Neural crest cell (in vitro differentiated cells): ENCODE results near the gene TOGARAM1. TPM values are rescaled to one million over a fixed set of nuclear protein-coding genes. Genes with fewer than 3 reads are reported as not detected.
A peak's percentile ranks its signal among the peaks of the same experiment; 100 is the strongest.

Experiments used
- DNase-seq: peaks from one replicate; pipeline ENCODE4 v3.0.0; 2021; ENCODE audit warnings: low read depth, mixed read lengths, low spot score
- H3K27ac Mint-ChIP-seq: one replicate; pipeline ENCODE4 v1.8.0; 2021; ENCODE audit warnings: mild to moderate bottlenecking, mixed read lengths; ENCODE audit not compliant: unreplicated experiment
- H3K27me3 Mint-ChIP-seq: 2 replicates; pipeline ENCODE4 v1.8.0; 2021; ENCODE audit warnings: low read depth, mild to moderate bottlenecking, mixed read lengths
- H3K36me3 Mint-ChIP-seq: 2 replicates; pipeline ENCODE4 v1.8.0; 2021; ENCODE audit warnings: low read depth, mild to moderate bottlenecking, mixed read lengths
- H3K4me1 Mint-ChIP-seq: 2 replicates; pipeline ENCODE4 v1.8.0; 2021; ENCODE audit warnings: mixed read lengths
- H3K4me3 Mint-ChIP-seq: one replicate; pipeline ENCODE4 v1.8.0; 2021; ENCODE audit warnings: mild to moderate bottlenecking, mixed read lengths
- H3K9me3 Mint-ChIP-seq: 2 replicates; pipeline ENCODE4 v1.8.0; 2021; ENCODE audit warnings: mixed read lengths
- total RNA-seq: library from RNA; stranded (reverse); gene quantifications from 2 replicates; pipeline ENCODE4 v1.2.1, GENCODE V29; 2021
- TF ChIP-seq, protein P1 (sequence below): fragments of 200-600 bp; sonication (generic); conservative IDR thresholded peaks from 2 replicates; pipeline ENCODE4 v1.5.0; 2021; ENCODE audit warnings: antibody characterized with exemption, mild to moderate bottlenecking

Gene TOGARAM1
- total RNA-seq, 1 donor from 2014 or later, result 15.7 TPM

DNA sequence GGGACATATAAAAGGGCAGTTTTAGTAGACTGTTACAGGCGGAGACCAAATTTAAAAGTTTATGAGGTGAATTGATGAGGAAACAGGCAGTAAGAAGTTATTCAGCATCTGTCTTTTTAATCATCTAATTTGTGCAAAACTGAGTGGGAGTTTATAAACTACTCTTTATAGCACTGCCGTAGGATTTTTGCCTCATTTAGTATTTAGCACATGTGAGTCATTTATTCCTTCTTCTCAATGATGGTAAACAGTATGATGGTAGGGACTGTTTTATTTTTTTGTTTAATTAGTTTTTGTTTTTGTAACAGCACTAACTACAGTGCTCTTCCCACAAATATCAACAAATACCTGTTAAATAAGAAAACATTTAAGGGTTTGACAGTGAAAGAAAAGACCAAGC, 20.6 kb downstream of the TOGARAM1 start:
- H3K27ac Mint-ChIP-seq, result no peak overlapping the region
- no peak overlapping the region for H3K4me3 Mint-ChIP-seq
- H3K27me3 Mint-ChIP-seq, result no peaks in the 10 kb centered on the region
- TF ChIP-seq, protein P1, sequence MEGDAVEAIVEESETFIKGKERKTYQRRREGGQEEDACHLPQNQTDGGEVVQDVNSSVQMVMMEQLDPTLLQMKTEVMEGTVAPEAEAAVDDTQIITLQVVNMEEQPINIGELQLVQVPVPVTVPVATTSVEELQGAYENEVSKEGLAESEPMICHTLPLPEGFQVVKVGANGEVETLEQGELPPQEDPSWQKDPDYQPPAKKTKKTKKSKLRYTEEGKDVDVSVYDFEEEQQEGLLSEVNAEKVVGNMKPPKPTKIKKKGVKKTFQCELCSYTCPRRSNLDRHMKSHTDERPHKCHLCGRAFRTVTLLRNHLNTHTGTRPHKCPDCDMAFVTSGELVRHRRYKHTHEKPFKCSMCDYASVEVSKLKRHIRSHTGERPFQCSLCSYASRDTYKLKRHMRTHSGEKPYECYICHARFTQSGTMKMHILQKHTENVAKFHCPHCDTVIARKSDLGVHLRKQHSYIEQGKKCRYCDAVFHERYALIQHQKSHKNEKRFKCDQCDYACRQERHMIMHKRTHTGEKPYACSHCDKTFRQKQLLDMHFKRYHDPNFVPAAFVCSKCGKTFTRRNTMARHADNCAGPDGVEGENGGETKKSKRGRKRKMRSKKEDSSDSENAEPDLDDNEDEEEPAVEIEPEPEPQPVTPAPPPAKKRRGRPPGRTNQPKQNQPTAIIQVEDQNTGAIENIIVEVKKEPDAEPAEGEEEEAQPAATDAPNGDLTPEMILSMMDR, result no peak
- H3K4me1 Mint-ChIP-seq, result no peaks in the 10 kb centered on the region
- H3K9me3 Mint-ChIP-seq, result no peaks in the 10 kb centered on the region
- H3K36me3 Mint-ChIP-seq, result no peaks in the 10 kb centered on the region
- DNase-seq, result no peak

DNA sequence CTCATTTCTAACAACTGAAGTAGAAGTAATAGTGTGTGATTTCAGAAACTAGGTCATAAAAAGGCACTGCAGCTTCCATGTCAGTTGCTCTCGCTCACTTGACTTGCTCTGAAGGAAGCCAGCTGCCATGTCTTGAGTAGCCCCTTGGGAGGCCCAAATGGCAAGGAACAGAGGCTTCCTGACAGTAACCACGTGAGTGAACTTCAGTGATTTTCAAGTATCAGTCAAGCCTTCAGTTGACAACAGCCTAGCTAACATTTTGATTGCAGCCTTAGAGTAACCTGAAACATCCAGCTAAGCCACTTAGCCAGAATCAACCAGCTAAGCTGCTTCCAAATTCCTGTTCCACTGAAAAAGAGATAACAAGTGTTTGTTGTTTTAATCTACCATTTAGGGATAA, 26.7 kb downstream of the TOGARAM1 start:
- H3K4me1 Mint-ChIP-seq, result no peaks in the 10 kb centered on the region
- H3K9me3 Mint-ChIP-seq, result no peaks in the 10 kb centered on the region
- H3K27ac Mint-ChIP-seq, result peak overlapping the region; percentile 14
- no peak for DNase-seq
- H3K4me3 Mint-ChIP-seq, result no peak overlapping the region
- TF ChIP-seq, protein P1, result no peak
- H3K27me3 Mint-ChIP-seq, result no peaks in the 10 kb centered on the region
- peaks cover 5% of the 10 kb centered on the region for H3K36me3 Mint-ChIP-seq

DNA sequence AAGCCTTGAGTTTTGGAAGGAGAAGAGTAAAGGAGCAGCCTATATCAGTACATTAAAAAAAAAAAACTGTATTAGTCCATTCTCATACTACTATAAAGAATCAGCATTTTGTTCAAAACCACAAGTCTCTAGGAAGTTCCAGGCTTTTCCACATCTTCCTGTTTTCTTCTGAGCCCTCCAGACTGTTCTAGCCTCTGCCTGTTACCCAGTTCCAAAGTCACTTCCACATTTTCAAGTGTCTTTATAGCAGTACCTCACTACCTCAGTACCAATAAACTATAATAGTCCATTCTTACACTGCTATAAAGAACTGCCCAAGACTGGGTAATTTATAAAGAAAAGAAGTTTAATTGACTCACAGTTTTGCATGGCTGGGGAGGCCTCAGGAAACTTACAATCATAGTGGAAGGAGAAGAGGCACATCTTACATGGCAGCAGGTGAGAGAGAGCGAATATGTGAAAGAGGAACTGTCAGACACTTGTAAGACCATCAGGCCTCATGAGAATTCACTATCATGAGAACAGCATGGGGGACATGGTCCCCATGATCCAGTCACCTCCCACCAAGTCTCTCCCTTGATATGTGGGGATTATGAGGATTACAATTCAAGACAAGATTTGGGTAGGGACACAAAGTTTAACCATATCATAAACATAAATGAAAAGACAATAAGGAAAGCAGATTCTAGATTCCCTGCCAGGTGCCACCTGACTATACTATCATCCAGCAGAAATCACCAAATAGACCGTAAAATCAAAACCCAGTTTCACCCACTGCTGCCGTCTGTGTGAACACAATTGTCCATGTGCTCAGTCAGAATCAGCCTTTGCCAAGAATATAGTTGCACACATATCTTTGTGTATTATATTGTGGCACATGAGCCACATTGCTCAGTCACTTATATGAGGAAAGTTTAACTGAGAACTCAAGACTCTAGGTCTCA, 27.8 kb downstream of the TOGARAM1 start:
- no peaks in the 10 kb centered on the region for H3K27me3 Mint-ChIP-seq
- H3K27ac Mint-ChIP-seq, result no peak overlapping the region

DNA sequence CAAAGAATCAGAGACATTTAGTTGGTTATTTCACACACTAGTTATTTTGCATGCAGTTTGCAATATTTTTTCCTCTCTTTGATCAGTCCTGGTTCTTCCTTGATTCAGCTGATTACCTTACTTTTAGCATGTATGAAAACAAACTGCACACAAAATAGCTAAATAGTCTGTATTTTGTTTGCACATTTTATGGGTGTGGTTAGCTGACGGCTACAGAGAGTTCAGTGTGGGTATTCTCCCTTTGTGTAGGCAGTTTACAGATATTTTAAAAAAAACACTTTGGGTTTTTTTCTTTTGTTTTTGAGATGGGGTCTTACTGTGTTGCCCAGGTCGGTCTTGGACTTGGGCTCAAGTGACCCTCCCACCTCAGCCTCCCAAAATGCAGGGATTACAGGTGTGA, 28.5 kb downstream of the TOGARAM1 start:
- H3K4me3 Mint-ChIP-seq, result no peak overlapping the region
- no peaks in the 10 kb centered on the region for H3K27me3 Mint-ChIP-seq
- H3K4me1 Mint-ChIP-seq, result peaks cover 11% of the 10 kb centered on the region
- TF ChIP-seq, protein P1, result no peak
- peaks cover 5% of the 10 kb centered on the region for H3K36me3 Mint-ChIP-seq
- no peak for DNase-seq
- no peaks in the 10 kb centered on the region for H3K9me3 Mint-ChIP-seq
- no peak overlapping the region for H3K27ac Mint-ChIP-seq

More for the DNA sequence above, 27.8 kb downstream of the TOGARAM1 start:
- Mint-ChIP-seq H3K36me3 (peaks cover 5% of the 10 kb centered on the region), H3K9me3 (no peaks in the 10 kb centered on the region), H3K4me3 (no peak overlapping the region), H3K4me1 (peaks cover 3% of the 10 kb centered on the region)
- TF ChIP-seq, protein P1, result no peak
- DNase-seq, result no peak

DNA sequence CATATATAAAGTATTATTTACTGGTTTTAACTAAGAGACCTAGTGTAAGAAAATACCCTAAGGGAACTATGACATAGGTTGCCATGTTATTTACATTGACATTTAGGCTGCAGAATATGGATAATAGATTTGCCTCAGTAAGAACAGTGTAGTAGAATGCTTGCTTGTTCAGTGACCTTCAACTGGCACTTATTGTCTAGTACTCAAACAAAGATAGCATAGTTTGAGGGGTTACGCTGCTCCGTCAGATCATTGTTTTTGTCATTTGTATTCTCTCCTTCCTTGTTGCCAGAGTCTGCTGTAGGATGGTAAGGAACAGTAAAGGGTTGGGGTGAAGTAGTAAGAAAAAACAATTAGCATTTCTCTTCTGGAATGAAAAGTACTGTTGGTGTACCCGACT, 33.2 kb downstream of the TOGARAM1 start:
- Mint-ChIP-seq H3K4me3 (no peak overlapping the region), H3K27ac (no peak overlapping the region), H3K4me1 (peaks cover 15% of the 10 kb centered on the region), H3K27me3 (no peaks in the 10 kb centered on the region), H3K36me3 (peaks cover 17% of the 10 kb centered on the region), H3K9me3 (no peaks in the 10 kb centered on the region)
- TF ChIP-seq, protein P1, result no peak
- DNase-seq, result no peak
